GM10248 (cell line): ENCODE results near the gene ZBTB20.

Experiments
- CTCF ChIA-PET: fragments of 300-600 bp; sonication (Branson Sonifier 250); formaldehyde crosslinking; extraction: SDS; loops from one replicate; lab custom pipeline; 2021; ENCODE audit warnings: antibody characterized with exemption; lab: Yijun Ruan, JAX
- POLR2A ChIA-PET: fragments of 350-650 bp; sonication (Branson Sonifier 250); formaldehyde crosslinking; extraction: SDS; loops from one replicate; lab custom pipeline; 2020; ENCODE audit warnings: antibody characterized with exemption; lab: Yijun Ruan, JAX
- DNase-seq: peaks from one replicate; pipeline ENCODE4 v3.0.0; 2012; ENCODE audit errors: extremely low spot score
- CTCF ChIP-seq: IDR thresholded peaks from 2 replicates; pipeline ENCODE4 v1.5.1; 2012; ENCODE audit warnings: mild to moderate bottlenecking, low read depth; ENCODE audit errors: extremely low read depth, missing control alignments, control extremely low read depth

Gene ZBTB20

GRCh38 chr3:114958930-114959329, 188.2 kb downstream of the ZBTB20 start:
- DNase-seq, result no peak
- ChIA-PET POLR2A (interaction anchor here (0.7 kb wide), 1 partner anchor 61 kb away, joined by 3 read pairs; no protein-coding TSS in a partner anchor), CTCF (no interaction called here)
- no peak for TF ChIP-seq CTCF

GRCh38 chr3:114953800-114954199, 193.3 kb downstream of the ZBTB20 start:
- no peak for DNase-seq
- TF ChIP-seq CTCF, result no peak
- POLR2A ChIA-PET, result no interaction called here
- CTCF ChIA-PET, result interaction anchor here (1.5 kb wide), 1 partner anchor 48 kb away, joined by 3 read pairs; no protein-coding TSS in a partner anchor

GRCh38 chr3:114953215-114953799, 193.8 kb downstream of the ZBTB20 start:
- no peak for TF ChIP-seq CTCF
- CTCF ChIA-PET, result interaction anchor here (1.5 kb wide), 1 partner anchor 48 kb away, joined by 3 read pairs; no protein-coding TSS in a partner anchor
- POLR2A ChIA-PET, result no interaction called here
- DNase-seq, result no peak

GRCh38 chr3:114942773-114943172, 204.3 kb downstream of the ZBTB20 start:
- DNase-seq, result no peak
- CTCF ChIA-PET, result no interaction called here
- POLR2A ChIA-PET, result no interaction called here
- TF ChIP-seq CTCF, result no peak

- ChIA-PET CTCF (no interaction called here), POLR2A (no interaction called here)
- no peak for TF ChIP-seq CTCF
- DNase-seq, result no peak
These were observed 205.3 kb downstream of the ZBTB20 start for GRCh38 chr3:114941626-114942309.

- DNase-seq, result no peak
- no peak for TF ChIP-seq CTCF
- POLR2A ChIA-PET, result no interaction called here
- CTCF ChIA-PET, result no interaction called here
These were observed 207.2 kb downstream of the ZBTB20 start for GRCh38 chr3:114939920-114940319.
